ENCODE results near the gene PRIM1.
A peak's percentile ranks its signal among the peaks of the same experiment; 100 is the strongest.
"Not testable (repeated sequence)": the region's sequence is repeated elsewhere in the genome, so short reads cannot be mapped to it uniquely, and the experiment has no call there.

PRIM1 gene

DNA sequence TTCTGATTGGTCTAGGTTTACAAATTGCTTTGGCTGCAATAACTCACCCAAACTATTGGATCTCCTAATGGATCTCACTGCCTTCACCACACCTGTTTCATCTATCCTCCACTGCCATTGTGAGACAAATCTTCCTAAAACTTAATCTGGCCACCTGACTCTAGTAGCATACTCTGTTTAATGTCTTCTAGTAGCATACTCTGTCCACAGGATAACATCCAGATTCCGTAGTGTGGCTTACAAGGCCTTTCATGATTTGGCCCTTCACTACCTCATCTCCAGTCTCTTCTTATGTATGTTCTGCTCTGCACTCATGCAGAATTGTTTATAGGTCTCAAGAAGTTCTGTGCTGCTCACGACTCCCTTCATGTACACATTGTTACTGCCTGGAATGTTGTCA lies 21.0 kb upstream of the PRIM1 start:
- H3K27me3 Mint-ChIP-seq: no peaks in the 10 kb centered on the region
- H3K4me3 Mint-ChIP-seq: no peak overlapping the region
- no peaks in the 10 kb centered on the region for H3K4me1 Mint-ChIP-seq (ENCODE audit: low read depth)
- H3K9me3 Mint-ChIP-seq: no peaks in the 10 kb centered on the region
- H3K27ac Mint-ChIP-seq: no peak overlapping the region
- no peaks in the 10 kb centered on the region for H3K36me3 Mint-ChIP-seq (ENCODE audit: low read depth)

- H3K4me1 Mint-ChIP-seq (ENCODE audit: low read depth): no peaks in the 10 kb centered on the region
- H3K27me3 Mint-ChIP-seq: no peaks in the 10 kb centered on the region
- no peak overlapping the region for H3K27ac Mint-ChIP-seq
- no peak overlapping the region for H3K4me3 Mint-ChIP-seq
- no peaks in the 10 kb centered on the region for H3K36me3 Mint-ChIP-seq (ENCODE audit: low read depth)
- H3K9me3 Mint-ChIP-seq: no peaks in the 10 kb centered on the region
Observed at GRCh38 chr12:56772625-56773024, 20.5 kb upstream of the PRIM1 start.

- Mint-ChIP-seq H3K36me3 (ENCODE audit: low read depth) (no peaks in the 10 kb centered on the region), H3K4me1 (ENCODE audit: low read depth) (no peaks in the 10 kb centered on the region), H3K4me3 (no peak overlapping the region), H3K9me3 (no peaks in the 10 kb centered on the region), H3K27ac (no peak overlapping the region), H3K27me3 (no peaks in the 10 kb centered on the region)
Observed at GRCh38 chr12:56769868-56770267, 17.7 kb upstream of the PRIM1 start.

- no peaks in the 10 kb centered on the region for H3K9me3 Mint-ChIP-seq
Observed at GRCh38 chr12:56768424-56768823, 16.3 kb upstream of the PRIM1 start.

GRCh38 chr12:56766535-56766934 lies 14.4 kb upstream of the PRIM1 start:
- Mint-ChIP-seq H3K9me3 (no peaks in the 10 kb centered on the region), H3K27me3 (no peaks in the 10 kb centered on the region), H3K4me3 (no peak overlapping the region), H3K4me1 (ENCODE audit: low read depth) (no peaks in the 10 kb centered on the region), H3K27ac (no peak overlapping the region), H3K36me3 (ENCODE audit: low read depth) (no peaks in the 10 kb centered on the region)

More at GRCh38 chr12:56768424-56768823, 16.3 kb upstream of the PRIM1 start:
- Mint-ChIP-seq H3K27me3 (no peaks in the 10 kb centered on the region), H3K4me3 (no peak overlapping the region), H3K27ac (no peak overlapping the region), H3K4me1 (ENCODE audit: low read depth) (no peaks in the 10 kb centered on the region), H3K36me3 (ENCODE audit: low read depth) (no peaks in the 10 kb centered on the region)

GRCh38 chr12:56763753-56764657 lies 11.9 kb upstream of the PRIM1 start:
- Mint-ChIP-seq H3K27me3 (no peaks in the 10 kb centered on the region), H3K4me3 (no peak overlapping the region), H3K9me3 (no peaks in the 10 kb centered on the region), H3K27ac (no peak overlapping the region), H3K36me3 (ENCODE audit: low read depth) (no peaks in the 10 kb centered on the region), H3K4me1 (ENCODE audit: low read depth) (peaks cover under 1% of the 10 kb centered on the region)

DNA sequence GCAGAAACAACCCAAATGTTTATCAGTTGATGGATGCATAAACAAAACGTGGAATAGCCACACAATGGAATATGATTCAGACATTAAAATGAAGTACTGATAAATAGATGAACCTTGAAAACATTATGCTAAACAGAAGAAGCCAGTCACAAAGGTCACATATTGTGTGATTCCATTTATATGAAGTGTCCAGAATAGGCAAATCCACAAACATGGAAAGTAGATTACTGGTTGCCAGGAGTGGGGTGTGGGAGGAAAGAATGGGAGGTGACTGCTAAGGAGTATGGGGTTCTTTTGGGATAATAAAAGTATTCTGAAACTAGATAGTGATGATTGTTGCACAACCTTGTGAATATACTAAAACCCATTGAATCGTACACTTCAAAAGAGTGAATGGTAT lies 9.7 kb upstream of the PRIM1 start:
- Mint-ChIP-seq H3K4me3 (no peak overlapping the region), H3K9me3 (no peaks in the 10 kb centered on the region), H3K27me3 (no peaks in the 10 kb centered on the region), H3K27ac (no peak overlapping the region), H3K36me3 (ENCODE audit: low read depth) (no peaks in the 10 kb centered on the region), H3K4me1 (ENCODE audit: low read depth) (peaks cover 8% of the 10 kb centered on the region)

DNA sequence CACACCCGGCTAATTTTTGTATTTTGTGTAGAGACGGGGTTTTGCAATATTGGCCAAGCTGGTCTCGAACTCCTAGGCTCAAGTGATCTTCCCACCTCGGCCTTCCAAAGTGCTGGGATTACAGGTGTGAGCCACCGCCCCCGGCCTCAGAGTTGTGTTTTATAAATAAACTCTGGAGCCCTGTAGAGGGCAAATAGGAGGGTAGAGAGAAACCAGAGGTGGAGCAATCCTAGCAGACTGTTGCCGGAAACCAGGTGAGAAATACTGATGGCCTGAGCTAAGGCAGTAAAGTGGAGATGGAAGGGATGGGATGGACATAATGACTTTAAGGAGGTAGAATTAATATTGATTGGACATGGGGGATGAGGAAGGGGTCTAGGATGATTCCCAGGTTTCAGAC lies 8.3 kb upstream of the PRIM1 start:
- Mint-ChIP-seq H3K4me3 (no peak overlapping the region), H3K9me3 (no peaks in the 10 kb centered on the region), H3K36me3 (ENCODE audit: low read depth) (no peaks in the 10 kb centered on the region), H3K27me3 (no peaks in the 10 kb centered on the region), H3K4me1 (ENCODE audit: low read depth) (peaks cover 8% of the 10 kb centered on the region), H3K27ac (no peak overlapping the region)

DNA sequence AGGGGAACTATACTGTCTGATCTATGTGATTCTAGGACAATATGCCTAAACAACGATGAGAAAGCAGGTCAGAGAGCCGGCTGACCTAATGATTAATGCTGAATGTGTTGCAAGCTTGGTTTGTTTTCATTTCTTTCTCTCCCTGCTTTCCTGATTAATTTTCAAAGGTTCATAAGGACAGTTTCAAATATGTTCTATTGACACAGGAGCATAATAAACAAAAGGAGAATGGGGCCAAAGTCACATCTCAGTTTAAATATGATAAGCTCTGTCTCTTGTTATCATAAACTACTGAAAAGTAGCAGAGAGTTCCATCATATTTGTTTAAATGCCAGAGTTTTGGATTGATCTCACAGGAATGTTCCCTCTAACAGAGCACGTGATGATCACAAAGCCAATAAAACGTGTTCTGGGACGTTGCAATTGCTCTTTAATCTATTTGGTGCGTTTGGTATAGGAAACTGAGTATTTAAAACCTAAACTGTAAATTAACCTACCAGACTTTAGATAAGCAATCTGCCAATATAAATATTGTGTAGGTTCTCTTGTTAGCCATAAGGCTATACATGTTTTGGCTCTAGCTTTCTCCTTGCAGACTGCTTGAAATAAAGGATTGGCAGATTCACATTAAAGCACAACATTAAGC lies 7.3 kb upstream of the PRIM1 start:
- H3K27ac Mint-ChIP-seq: no peak overlapping the region
- H3K27me3 Mint-ChIP-seq: no peaks in the 10 kb centered on the region
- peaks cover 8% of the 10 kb centered on the region for H3K4me1 Mint-ChIP-seq (ENCODE audit: low read depth)
- H3K4me3 Mint-ChIP-seq: no peak overlapping the region
- H3K36me3 Mint-ChIP-seq (ENCODE audit: low read depth): no peaks in the 10 kb centered on the region
- H3K9me3 Mint-ChIP-seq: no peaks in the 10 kb centered on the region

DNA sequence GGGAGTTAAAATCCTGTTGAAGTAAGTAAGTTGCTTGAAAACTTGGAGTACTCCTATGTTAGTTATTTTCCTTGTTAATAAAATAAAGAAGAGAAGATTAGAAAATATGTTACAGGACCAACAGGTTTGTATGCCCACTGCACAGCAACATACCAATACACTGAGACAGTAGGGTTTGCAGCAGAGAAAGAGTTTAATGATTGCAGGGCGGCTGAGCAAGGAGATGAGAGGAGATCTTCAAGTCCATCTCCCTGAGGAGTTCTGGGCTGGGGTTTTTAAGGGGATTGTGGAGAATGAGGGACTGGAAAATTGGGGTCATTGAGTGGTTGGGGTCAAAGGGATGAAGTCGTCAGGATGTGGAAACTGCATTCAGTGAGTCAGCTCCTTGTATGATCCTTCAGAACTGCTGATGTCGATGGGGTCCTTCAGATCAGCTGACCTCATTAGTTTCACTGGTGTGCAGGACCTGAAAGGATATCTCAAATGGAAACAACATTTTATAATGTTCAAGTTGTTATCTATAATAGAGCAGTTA lies 6.7 kb upstream of the PRIM1 start:
- Mint-ChIP-seq H3K4me3 (no peak overlapping the region), H3K9me3 (no peaks in the 10 kb centered on the region), H3K27me3 (no peaks in the 10 kb centered on the region), H3K27ac (no peak overlapping the region), H3K36me3 (ENCODE audit: low read depth) (no peaks in the 10 kb centered on the region), H3K4me1 (ENCODE audit: low read depth) (peaks cover 8% of the 10 kb centered on the region)

DNA sequence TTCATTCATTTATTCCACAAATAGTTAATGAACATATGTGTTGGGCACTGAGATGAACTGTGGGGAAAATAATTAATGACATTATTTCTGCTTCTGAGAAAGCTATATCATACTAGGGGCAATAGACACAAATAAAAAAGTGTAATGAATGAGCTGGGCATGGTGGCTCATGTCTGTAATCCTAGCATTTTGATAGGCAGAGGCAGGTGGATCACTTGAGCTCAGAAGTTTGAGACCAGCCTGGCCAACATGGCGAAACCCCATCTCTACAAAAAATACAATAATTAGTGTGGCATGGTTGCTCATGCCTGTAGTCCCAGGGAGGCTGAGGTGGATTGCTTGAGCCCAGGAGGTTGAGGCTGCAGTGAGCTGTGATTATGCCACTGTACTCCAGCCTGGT lies 5.8 kb upstream of the PRIM1 start:
- H3K9me3 Mint-ChIP-seq; H3K27me3 Mint-ChIP-seq; H3K36me3 Mint-ChIP-seq (ENCODE audit: low read depth); H3K4me3 Mint-ChIP-seq; H3K27ac Mint-ChIP-seq: not testable (repeated sequence)
- peaks cover 12% of the 10 kb centered on the region for H3K4me1 Mint-ChIP-seq (ENCODE audit: low read depth)

GRCh38 chr12:56753566-56753965 lies 1.4 kb upstream of the PRIM1 start:
- H3K4me1 Mint-ChIP-seq (ENCODE audit: low read depth): peaks cover 41% of the 10 kb centered on the region
- H3K9me3 Mint-ChIP-seq: no peaks in the 10 kb centered on the region
- no peaks in the 10 kb centered on the region for H3K27me3 Mint-ChIP-seq
- H3K27ac Mint-ChIP-seq: no peak overlapping the region
- peaks cover 31% of the 10 kb centered on the region for H3K36me3 Mint-ChIP-seq (ENCODE audit: low read depth)
- no peak overlapping the region for H3K4me3 Mint-ChIP-seq

DNA sequence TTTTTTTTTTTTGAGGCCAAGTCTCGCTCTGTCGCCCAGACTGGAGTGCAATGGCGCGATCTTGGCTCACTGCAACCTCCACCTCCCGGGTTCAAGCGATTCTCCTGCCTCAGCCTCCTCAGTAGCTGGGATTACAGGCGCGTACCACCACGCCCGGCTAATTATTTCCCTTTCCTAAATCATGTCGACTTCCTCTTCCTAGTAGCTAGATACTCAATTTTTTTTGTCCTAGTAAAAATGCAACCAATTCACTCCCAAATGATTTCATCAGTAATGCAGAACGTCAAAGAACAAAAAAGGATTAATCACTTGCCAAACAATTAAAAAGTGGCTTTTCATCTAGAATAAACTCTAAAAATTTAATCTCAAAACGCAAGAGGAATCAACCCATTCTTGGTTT lies 1.5 kb downstream of the PRIM1 start:
- Mint-ChIP-seq H3K27ac (peak overlapping the region; percentile 26), H3K36me3 (ENCODE audit: low read depth) (peaks cover 55% of the 10 kb centered on the region), H3K4me3 (peak overlapping the region; percentile 95), H3K4me1 (ENCODE audit: low read depth) (peaks cover 48% of the 10 kb centered on the region)
- not testable (repeated sequence) for H3K9me3 Mint-ChIP-seq, H3K27me3 Mint-ChIP-seq

DNA sequence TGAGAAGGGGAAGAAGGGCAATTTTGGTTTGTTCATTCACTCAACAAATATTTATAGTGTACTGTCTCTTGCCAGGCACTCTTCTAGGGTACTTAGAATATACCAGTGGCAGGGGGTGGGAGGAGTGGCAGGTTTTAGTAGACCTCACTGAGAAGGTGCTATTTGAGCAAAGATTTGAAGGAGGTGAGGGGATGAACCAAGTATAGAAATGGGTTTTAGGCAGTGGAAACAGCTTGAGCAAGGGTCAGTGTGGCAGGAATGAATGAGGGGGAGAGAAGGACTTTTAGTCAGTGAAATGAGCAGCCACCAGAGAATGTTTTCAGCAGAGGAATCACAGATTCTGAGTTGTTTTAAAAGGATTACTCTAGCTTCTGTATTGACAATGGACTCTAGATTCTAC lies 2.3 kb downstream of the PRIM1 start:
- H3K4me3 Mint-ChIP-seq: peak overlapping the region; percentile 66
- H3K4me1 Mint-ChIP-seq (ENCODE audit: low read depth): peaks cover 48% of the 10 kb centered on the region

GRCh38 chr12:56749359-56749758 lies 2.8 kb downstream of the PRIM1 start:
- H3K27ac Mint-ChIP-seq: peak overlapping the region; percentile 77
- H3K4me3 Mint-ChIP-seq: no peak overlapping the region
- peaks cover 48% of the 10 kb centered on the region for H3K4me1 Mint-ChIP-seq (ENCODE audit: low read depth)
- H3K9me3 Mint-ChIP-seq: no peaks in the 10 kb centered on the region
- no peaks in the 10 kb centered on the region for H3K27me3 Mint-ChIP-seq
- H3K36me3 Mint-ChIP-seq (ENCODE audit: low read depth): peaks cover 66% of the 10 kb centered on the region

More for the DNA sequence above, 2.3 kb downstream of the PRIM1 start:
- Mint-ChIP-seq H3K36me3 (ENCODE audit: low read depth) (peaks cover 61% of the 10 kb centered on the region), H3K9me3 (no peaks in the 10 kb centered on the region), H3K27ac (peak overlapping the region; percentile 77), H3K27me3 (no peaks in the 10 kb centered on the region)
